ENCODE measurements around the gene PAPPA2.

PAPPA2 gene

GRCh38 chr1:176466514-176466913 lies 3.5 kb downstream of the PAPPA2 start:
- no peak for DNase-seq (ENCODE audit: insufficient read length, low spot score)
- TF ChIP-seq CTCF (IDR thresholded peaks at IDR 0.05; ENCODE audit: insufficient read depth, missing control alignments): peak; percentile 74
- peak; percentile 48 for FAIRE-seq

- no peak for FAIRE-seq
- no peak for TF ChIP-seq CTCF (IDR thresholded peaks at IDR 0.05; ENCODE audit: insufficient read depth, missing control alignments)
- DNase-seq (ENCODE audit: insufficient read length, low spot score): no peak
Observed at GRCh38 chr1:176469450-176470010, 6.6 kb downstream of the PAPPA2 start.

- no peak for TF ChIP-seq CTCF (IDR thresholded peaks at IDR 0.05; ENCODE audit: insufficient read depth, missing control alignments)
- DNase-seq (ENCODE audit: insufficient read length, low spot score): no peak
- no peak for FAIRE-seq
Observed at GRCh38 chr1:176471338-176472121, 8.6 kb downstream of the PAPPA2 start.

GRCh38 chr1:176479971-176480370 lies 17.0 kb downstream of the PAPPA2 start:
- DNase-seq (ENCODE audit: insufficient read length, low spot score) (no peak), FAIRE-seq (no peak)
- no peak for TF ChIP-seq CTCF (IDR thresholded peaks at IDR 0.05; ENCODE audit: insufficient read depth, missing control alignments)

GRCh38 chr1:176480750-176481149 lies 17.8 kb downstream of the PAPPA2 start:
- TF ChIP-seq CTCF (IDR thresholded peaks at IDR 0.05; ENCODE audit: insufficient read depth, missing control alignments): no peak
- no peak for DNase-seq (ENCODE audit: insufficient read length, low spot score)
- no peak for FAIRE-seq

GRCh38 chr1:176485083-176485482 lies 22.1 kb downstream of the PAPPA2 start:
- TF ChIP-seq CTCF (IDR thresholded peaks at IDR 0.05; ENCODE audit: insufficient read depth, missing control alignments): no peak

GRCh38 chr1:176494436-176494835 lies 31.5 kb downstream of the PAPPA2 start:
- no peak for TF ChIP-seq CTCF (IDR thresholded peaks at IDR 0.05; ENCODE audit: insufficient read depth, missing control alignments)
- no peak for FAIRE-seq

More at GRCh38 chr1:176485083-176485482, 22.1 kb downstream of the PAPPA2 start:
- FAIRE-seq: no peak
- DNase-seq (ENCODE audit: insufficient read length, low spot score): no peak

More at GRCh38 chr1:176494436-176494835, 31.5 kb downstream of the PAPPA2 start:
- no peak for DNase-seq (ENCODE audit: insufficient read length, low spot score)

Data from D721Med (cell line).